H9 (cell line): ENCODE results near the gene GJB5. TPM values are rescaled to one million over a fixed set of nuclear protein-coding genes. Genes with fewer than 3 reads are reported as not detected.

ENCODE experiments used
- DNase-seq: peaks from one replicate; pipeline ENCODE4 v3.0.0-alpha.2; 2017
- H2AFZ ChIP-seq: one replicate; pipeline ENCODE4 v1.6.1; 2013; ENCODE audit warnings: mild to moderate bottlenecking, low read length, control low read depth, moderate library complexity
- H2AK5ac ChIP-seq: 2 replicates; pipeline ENCODE4 v1.6.1; 2013; ENCODE audit warnings: low read length, control low read depth, mixed read lengths; ENCODE audit not compliant: insufficient read length
- H2BK120ac ChIP-seq: one replicate; pipeline ENCODE4 v1.6.1; 2013; ENCODE audit warnings: low read depth, mild to moderate bottlenecking, low read length, control low read depth, inconsistent platforms; ENCODE audit not compliant: poor library complexity, severe bottlenecking
- H2BK12ac ChIP-seq: 2 replicates; pipeline ENCODE4 v1.6.1; 2013; ENCODE audit warnings: low read length, control low read depth, mixed read lengths, low read depth; ENCODE audit not compliant: insufficient read length
- H2BK15ac ChIP-seq: 2 replicates; pipeline ENCODE4 v1.6.1; 2013; ENCODE audit warnings: low read depth, low read length, control low read depth
- H2BK20ac ChIP-seq: one replicate; pipeline ENCODE4 v1.6.1; 2013; ENCODE audit warnings: low read depth, mild to moderate bottlenecking, low read length, control low read depth, inconsistent platforms; ENCODE audit not compliant: poor library complexity, severe bottlenecking
- H2BK5ac ChIP-seq: 2 replicates; pipeline ENCODE4 v1.6.1; 2013; ENCODE audit warnings: low read length, control low read depth, mixed read lengths; ENCODE audit not compliant: insufficient read length
- H3K14ac ChIP-seq: 2 replicates; pipeline ENCODE4 v1.6.1; 2013; ENCODE audit warnings: low read length, control low read depth; ENCODE audit not compliant: insufficient read depth
- H3K18ac ChIP-seq: 2 replicates; pipeline ENCODE4 v1.6.1; 2013; ENCODE audit warnings: low read depth, mild to moderate bottlenecking, mixed read lengths, low read length, control low read depth; ENCODE audit not compliant: insufficient read length
- H3K23ac ChIP-seq: 2 replicates; pipeline ENCODE4 v1.6.1; 2013; ENCODE audit warnings: low read length, control low read depth, mixed read lengths, low read depth; ENCODE audit not compliant: insufficient read length
- H3K23me2 ChIP-seq: 2 replicates; pipeline ENCODE4 v1.6.1; 2013; ENCODE audit warnings: low read depth, mild to moderate bottlenecking, mixed read lengths, low read length, control low read depth; ENCODE audit not compliant: insufficient read length, poor library complexity, severe bottlenecking
- H3K27ac ChIP-seq: 2 replicates; pipeline ENCODE4 v1.5.1; 2013; ENCODE audit warnings: low read length, control low read depth, mixed read lengths, low read depth; ENCODE audit not compliant: insufficient read length
- H3K27me3 ChIP-seq: 2 replicates; pipeline ENCODE4 v1.6.1; 2013; ENCODE audit warnings: low read length, control low read depth, inconsistent platforms; ENCODE audit not compliant: insufficient read depth
- H3K4ac ChIP-seq: 2 replicates; pipeline ENCODE4 v1.6.1; 2013; ENCODE audit warnings: low read depth, mild to moderate bottlenecking, control low read depth, inconsistent platforms, low read length, moderate library complexity
- H3K4me1 ChIP-seq: 2 replicates; pipeline ENCODE4 v1.6.1; 2013; ENCODE audit warnings: low read length, control low read depth, inconsistent platforms; ENCODE audit not compliant: insufficient read depth
- H3K4me2 ChIP-seq: 2 replicates; pipeline ENCODE4 v1.6.1; 2013; ENCODE audit warnings: low read length, control low read depth, mixed read lengths; ENCODE audit not compliant: insufficient read length, insufficient read depth
- H3K56ac ChIP-seq: 2 replicates; pipeline ENCODE4 v1.6.1; 2013; ENCODE audit warnings: low read depth, mild to moderate bottlenecking, mixed read lengths, low read length, control low read depth; ENCODE audit not compliant: insufficient read length
- H3K79me1 ChIP-seq: 2 replicates; pipeline ENCODE4 v1.6.1; 2013; ENCODE audit warnings: low read depth, mild to moderate bottlenecking, moderate library complexity, low read length, control low read depth, inconsistent platforms; ENCODE audit not compliant: insufficient read depth, poor library complexity, severe bottlenecking
- H3K79me2 ChIP-seq: 2 replicates; pipeline ENCODE4 v1.6.1; 2013; ENCODE audit warnings: low read length, control low read depth, inconsistent platforms; ENCODE audit not compliant: insufficient read depth
- H3K9ac ChIP-seq: 2 replicates; pipeline ENCODE4 v1.6.1; 2013; ENCODE audit warnings: low read length, control low read depth, mixed read lengths; ENCODE audit not compliant: insufficient read length; ENCODE audit errors: extremely low read depth
- H3K9me3 ChIP-seq: one replicate; pipeline ENCODE4 v1.6.1; 2013; ENCODE audit warnings: low read depth, low read length, inconsistent platforms; ENCODE audit not compliant: control insufficient read depth
- H3T11ph ChIP-seq: one replicate; pipeline ENCODE4 v1.6.1; 2013; ENCODE audit warnings: mild to moderate bottlenecking, low read length, control low read depth, inconsistent platforms
- H4K20me1 ChIP-seq: one replicate; pipeline ENCODE4 v1.6.1; 2013; ENCODE audit not compliant: control insufficient read depth, insufficient read length, insufficient read depth
- H4K5ac ChIP-seq: 2 replicates; pipeline ENCODE4 v1.6.1; 2013; ENCODE audit warnings: low read depth, mild to moderate bottlenecking, mixed read lengths, low read length, control low read depth; ENCODE audit not compliant: insufficient read length
- H4K8ac ChIP-seq: replicated peaks from 2 replicates; pipeline ENCODE4 v1.6.1; 2013; ENCODE audit warnings: low read length, control low read depth, mixed read lengths, low read depth; ENCODE audit not compliant: insufficient read length
- H4K91ac ChIP-seq: 2 replicates; pipeline ENCODE4 v1.6.1; 2013; ENCODE audit warnings: low read depth, mild to moderate bottlenecking, moderate library complexity, mixed read lengths, low read length, control low read depth; ENCODE audit not compliant: insufficient read length
- H3K27ac Mint-ChIP-seq, 3 experiments: 2 replicates in 2 of 3; 3 replicates in 1 of 3; pipeline ENCODE4 v1.8.0; 2020 to 2021; ENCODE audit warnings: mixed read lengths in 3 of 3, mild to moderate bottlenecking in 1 of 3, moderate library complexity in 1 of 3
- H3K27me3 Mint-ChIP-seq: 2 replicates; pipeline ENCODE4 v1.8.0; 2021; ENCODE audit warnings: low read depth, mild to moderate bottlenecking, moderate library complexity, mixed read lengths
- H3K36me3 Mint-ChIP-seq, 3 experiments: 2 replicates in 2 of 3; 3 replicates in 1 of 3; pipeline ENCODE4 v1.8.0; 2020 to 2021; ENCODE audit warnings: low read depth in 3 of 3, mixed read lengths in 3 of 3; ENCODE audit not compliant: insufficient read depth in 1 of 3
- H3K4me1 Mint-ChIP-seq, 2 experiments: 2 replicates each; pipeline ENCODE4 v1.8.0; 2020; ENCODE audit warnings: mixed read lengths in 2 of 2
- H3K4me3 Mint-ChIP-seq, 2 experiments: 2 replicates in 1 of 2; 3 replicates in 1 of 2; pipeline ENCODE4 v1.8.0; 2020 to 2021; ENCODE audit warnings: mild to moderate bottlenecking in 2 of 2, mixed read lengths in 2 of 2, moderate library complexity in 1 of 2
- H3K9me3 Mint-ChIP-seq, 2 experiments: 2 replicates in 1 of 2; 3 replicates in 1 of 2; pipeline ENCODE4 v1.8.0; 2020; ENCODE audit warnings: mild to moderate bottlenecking in 2 of 2, mixed read lengths in 2 of 2, moderate library complexity in 1 of 2
- WGBS: extraction: QIAGEN DNeasy Blood & Tissue Kit; methylation state at CpG from one replicate; pipeline ENCODE4 v1.1.7; 2013; ENCODE audit warnings: missing lambda C conversion rate, low lambda C conversion rate, mixed read lengths; ENCODE audit not compliant: insufficient read length; ENCODE audit errors: extremely low coverage; 5-methylcytosine and 5-hydroxymethylcytosine counted together
- total RNA-seq: library from RNA; stranded (reverse); gene quantifications from 2 replicates; pipeline ENCODE4 v1.2.1, GENCODE V29; 2021
- TF ChIP-seq, protein P1 (sequence below): fragments of 200-600 bp; sonication (generic); conservative IDR thresholded peaks from 3 replicates; pipeline ENCODE4 v1.8.0; 2021; ENCODE audit warnings: antibody characterized with exemption, mild to moderate bottlenecking

The GJB5 gene
- total RNA-seq, 1 experiment from 2014 or later: 0.22 TPM

DNA sequence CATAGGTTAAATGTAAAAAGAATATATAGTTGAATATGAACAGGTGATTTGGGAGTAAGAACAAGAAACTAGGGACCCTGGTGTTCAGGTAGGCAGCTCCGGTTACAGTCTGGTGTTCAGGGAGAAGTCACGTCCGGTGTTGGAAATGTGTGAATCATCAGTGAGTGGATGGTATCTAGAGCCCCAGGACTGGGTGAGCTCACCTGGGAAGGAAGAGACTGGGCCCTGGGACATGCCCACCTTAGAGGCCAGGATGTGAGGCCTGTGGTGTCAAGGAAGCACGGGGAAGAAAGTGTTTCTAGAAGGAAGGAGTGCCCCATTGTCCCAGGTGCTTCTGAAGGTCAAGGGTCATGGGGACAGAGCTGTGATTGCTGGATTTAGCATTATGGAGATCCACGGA lies 24.7 kb downstream of the GJB5 start:
- H3K4ac ChIP-seq: no peak overlapping the region
- no peak overlapping the region for H4K5ac ChIP-seq
- no peak overlapping the region for H2BK15ac ChIP-seq
- H3K79me1 ChIP-seq: no peaks in the 10 kb centered on the region
- TF ChIP-seq, protein P1, sequence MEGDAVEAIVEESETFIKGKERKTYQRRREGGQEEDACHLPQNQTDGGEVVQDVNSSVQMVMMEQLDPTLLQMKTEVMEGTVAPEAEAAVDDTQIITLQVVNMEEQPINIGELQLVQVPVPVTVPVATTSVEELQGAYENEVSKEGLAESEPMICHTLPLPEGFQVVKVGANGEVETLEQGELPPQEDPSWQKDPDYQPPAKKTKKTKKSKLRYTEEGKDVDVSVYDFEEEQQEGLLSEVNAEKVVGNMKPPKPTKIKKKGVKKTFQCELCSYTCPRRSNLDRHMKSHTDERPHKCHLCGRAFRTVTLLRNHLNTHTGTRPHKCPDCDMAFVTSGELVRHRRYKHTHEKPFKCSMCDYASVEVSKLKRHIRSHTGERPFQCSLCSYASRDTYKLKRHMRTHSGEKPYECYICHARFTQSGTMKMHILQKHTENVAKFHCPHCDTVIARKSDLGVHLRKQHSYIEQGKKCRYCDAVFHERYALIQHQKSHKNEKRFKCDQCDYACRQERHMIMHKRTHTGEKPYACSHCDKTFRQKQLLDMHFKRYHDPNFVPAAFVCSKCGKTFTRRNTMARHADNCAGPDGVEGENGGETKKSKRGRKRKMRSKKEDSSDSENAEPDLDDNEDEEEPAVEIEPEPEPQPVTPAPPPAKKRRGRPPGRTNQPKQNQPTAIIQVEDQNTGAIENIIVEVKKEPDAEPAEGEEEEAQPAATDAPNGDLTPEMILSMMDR: no peak
- no peak overlapping the region for H3K23ac ChIP-seq
- no peak overlapping the region for H3K27ac ChIP-seq
- H3K27me3 ChIP-seq: peaks cover 4% of the 10 kb centered on the region; the same call in 1 of the 2 replicates
- H2BK12ac ChIP-seq: no peak overlapping the region
- Mint-ChIP-seq H3K9me3 (no peaks in the 10 kb centered on the region), H3K4me3 (no peak overlapping the region; a peak in 1 of 5 replicates), H3K4me1 (peaks cover 7 to 9% of the 10 kb centered on the region in 2 experiments), H3K36me3 (no peaks in the 10 kb centered on the region), H3K27ac (no peak overlapping the region), H3K27me3 (peaks cover 44% of the 10 kb centered on the region)
- H2BK20ac ChIP-seq: no peak overlapping the region
- no peak overlapping the region for H2BK5ac ChIP-seq
- no peak for DNase-seq
- no peak overlapping the region for H3K14ac ChIP-seq
- H2AFZ ChIP-seq: no peak overlapping the region
- no peak overlapping the region for H3K18ac ChIP-seq
- no peak overlapping the region for H3K9ac ChIP-seq
- H2AK5ac ChIP-seq: no peak overlapping the region
- no peak overlapping the region for H4K91ac ChIP-seq
- H3K56ac ChIP-seq: no peak overlapping the region
- no CpG with 5 or more reads among the region's 5 CpGs for WGBS
- no peak overlapping the region for H4K8ac ChIP-seq
- H2BK120ac ChIP-seq: no peak overlapping the region
- H3T11ph ChIP-seq: no peak overlapping the region
- H3K23me2 ChIP-seq: peaks cover 13% of the 10 kb centered on the region
- no peaks in the 10 kb centered on the region for H3K79me2 ChIP-seq
- H3K9me3 ChIP-seq: no peaks in the 10 kb centered on the region
- H3K4me2 ChIP-seq: no peak overlapping the region
- no peaks in the 10 kb centered on the region for H4K20me1 ChIP-seq
- no peaks in the 10 kb centered on the region for H3K4me1 ChIP-seq
